NCI-H1092 treated with DMSO at 0.1 percent for 48 hours (cell line): ENCODE results near the gene RANBP3.
"Not testable (repeated sequence)": the region's sequence is repeated elsewhere in the genome, so short reads cannot be mapped to it uniquely, and the experiment has no call there.

Experiments used
- DNase-seq: peaks from one replicate; lab custom pipeline; 2025; lab: John Stamatoyannopoulos, UW

Gene RANBP3

GRCh38 chr19:5966215-5966614 lies 11.7 kb downstream of the RANBP3 start:
- no peak for DNase-seq

DNA sequence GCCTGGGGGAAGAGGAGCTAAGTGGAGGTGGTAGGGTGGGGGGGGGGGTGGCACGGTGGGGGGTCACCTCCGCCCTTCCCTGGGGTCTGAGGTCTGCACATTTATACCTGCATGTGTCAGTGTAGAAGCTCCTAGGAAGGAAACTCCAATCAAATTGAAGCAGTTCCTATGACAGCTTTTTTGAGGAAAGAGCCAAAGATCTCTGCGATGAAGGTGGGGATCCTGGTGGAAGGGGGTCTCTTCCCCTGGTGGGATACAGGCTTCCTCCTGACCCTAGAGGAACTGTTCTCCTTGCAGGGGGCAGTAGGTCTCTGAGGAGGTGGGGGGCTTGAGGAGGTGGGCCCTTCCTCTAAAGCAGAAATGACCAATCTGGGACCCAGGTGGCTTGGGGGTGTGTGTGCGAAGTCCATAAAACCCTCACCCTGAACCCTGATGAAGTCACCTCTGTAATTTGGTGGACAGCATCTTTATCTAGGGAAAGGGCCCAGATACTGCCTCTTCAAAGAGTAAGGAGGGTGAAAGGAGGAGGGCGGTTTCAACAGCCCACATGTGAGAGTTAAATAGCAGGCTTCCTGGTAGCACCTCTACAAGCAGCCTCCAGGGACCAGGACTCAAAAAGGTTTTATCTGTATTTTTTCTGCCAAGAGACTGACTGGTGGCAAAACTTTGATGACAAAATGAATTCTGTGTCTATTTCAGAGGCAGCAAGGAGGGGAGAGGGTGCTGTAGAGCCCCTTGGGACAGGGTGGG lies 12.9 kb downstream of the RANBP3 start:
- DNase-seq: no peak

DNA sequence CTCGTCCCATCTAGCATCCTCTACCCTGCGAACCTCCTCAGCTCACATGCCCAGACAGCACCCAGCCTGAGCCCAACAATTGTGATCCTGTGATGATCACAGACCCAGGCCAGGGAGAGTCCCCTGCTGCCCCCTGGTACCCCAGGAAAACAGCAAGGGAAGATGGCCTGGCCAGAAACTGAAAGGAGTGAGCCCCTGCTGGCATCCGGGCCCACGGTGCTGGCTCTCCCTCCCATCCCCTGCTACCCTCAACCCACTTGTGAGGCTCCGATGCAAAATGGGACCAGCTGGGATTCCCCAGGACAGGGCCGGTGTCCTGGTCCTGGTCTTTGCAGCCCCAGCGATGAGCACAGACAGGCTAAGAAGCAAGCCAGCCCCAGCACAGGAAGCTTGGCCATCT lies 14.1 kb downstream of the RANBP3 start:
- DNase-seq: no peak

DNA sequence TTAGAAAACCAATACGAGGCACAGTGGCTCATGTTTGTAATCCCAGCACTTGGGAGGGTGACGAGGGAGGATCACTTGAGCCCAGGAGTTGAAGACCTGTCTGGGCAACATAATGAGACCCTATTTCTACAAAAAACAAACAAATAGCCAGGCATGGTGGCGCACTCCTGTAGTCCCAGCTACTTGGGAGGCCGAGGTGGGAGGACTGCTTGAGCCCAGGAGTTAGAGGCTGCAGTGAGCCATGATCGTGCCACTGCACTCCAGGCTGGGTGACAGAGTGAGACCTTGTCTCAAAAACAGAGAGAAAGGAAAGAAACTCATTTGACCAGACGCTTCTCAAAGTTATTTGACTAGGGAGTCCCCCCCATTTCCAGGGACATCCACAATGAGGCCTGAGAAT lies 14.7 kb downstream of the RANBP3 start:
- not testable (repeated sequence) for DNase-seq

GRCh38 chr19:5961969-5962945 lies 15.7 kb downstream of the RANBP3 start:
- peak; percentile 99 for DNase-seq

- DNase-seq: not testable (repeated sequence)
Observed at GRCh38 chr19:5961641-5961968, 16.3 kb downstream of the RANBP3 start.

DNA sequence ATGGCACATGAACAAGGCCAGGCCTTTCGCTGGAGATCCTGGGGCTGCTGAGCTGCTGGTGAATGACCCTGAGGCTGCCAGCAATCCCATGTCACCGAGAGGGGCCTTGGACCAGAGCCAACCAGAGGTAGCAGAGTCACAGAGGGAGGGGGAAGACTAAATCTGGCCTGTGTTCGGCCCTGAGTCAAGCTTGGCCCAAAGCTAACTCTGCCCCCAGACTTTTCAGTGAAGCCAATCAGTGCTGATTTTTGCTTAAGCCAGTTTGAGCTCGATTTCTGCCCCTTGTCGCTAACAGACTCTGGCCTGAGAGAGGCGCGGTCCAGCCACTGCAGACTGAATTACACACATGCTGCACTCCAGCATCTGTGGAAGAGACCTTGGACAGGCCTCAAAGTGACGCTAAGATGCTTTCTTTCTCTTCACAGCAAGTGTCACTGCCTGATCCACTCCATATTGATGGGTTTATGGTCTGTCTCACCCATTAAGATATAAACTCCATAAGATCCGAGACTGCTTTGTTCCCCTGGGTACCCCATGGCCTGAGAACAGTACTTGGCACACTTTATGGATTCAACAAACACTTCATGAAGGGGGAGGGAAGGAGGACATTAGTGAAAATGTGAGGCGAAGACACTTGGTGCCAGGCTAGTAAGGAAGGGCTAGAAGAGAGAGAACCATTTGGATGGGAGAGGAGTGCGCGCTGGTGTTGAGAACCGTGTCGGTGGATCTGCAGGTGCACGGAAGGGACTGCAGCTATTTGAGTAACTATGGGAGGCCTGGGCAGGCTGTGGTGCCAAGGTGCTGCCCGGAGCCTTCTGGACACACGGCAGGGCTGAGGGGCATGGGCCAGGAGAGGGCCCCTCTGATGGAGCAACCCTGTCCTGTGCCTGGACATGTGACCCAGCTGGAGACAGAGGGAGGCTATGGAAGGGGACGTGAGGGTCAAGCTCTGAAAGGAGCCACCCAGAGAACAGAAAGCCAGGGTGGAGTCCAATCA lies 17.6 kb downstream of the RANBP3 start:
- peak; percentile 87 for DNase-seq

GRCh38 chr19:5959260-5960004 lies 18.5 kb downstream of the RANBP3 start:
- DNase-seq: no peak

GRCh38 chr19:5958851-5959122 lies 19.2 kb downstream of the RANBP3 start:
- DNase-seq: no peak

GRCh38 chr19:5958074-5958850 lies 19.7 kb downstream of the RANBP3 start:
- peak; percentile 25 for DNase-seq

DNA sequence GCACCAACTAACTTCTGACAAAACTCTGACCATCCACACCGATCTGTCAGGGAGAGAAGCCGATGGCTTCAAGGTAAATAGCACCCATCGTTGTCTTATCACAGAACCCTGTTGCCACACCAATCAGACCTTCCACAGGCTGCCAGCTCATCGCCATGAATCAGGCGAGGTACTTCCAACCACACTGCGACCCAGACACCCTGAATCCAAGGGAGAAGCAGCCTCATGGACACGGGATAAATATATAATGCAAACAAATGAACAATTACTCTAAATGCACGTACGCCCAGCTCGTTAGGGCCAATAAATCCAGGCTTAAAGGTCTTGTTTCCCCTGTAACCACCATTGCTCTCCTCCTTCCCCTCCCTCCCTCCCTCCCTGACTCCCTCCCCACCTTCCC lies 20.8 kb downstream of the RANBP3 start:
- DNase-seq: peak; percentile 43

- peak; percentile 43 for DNase-seq
Observed at GRCh38 chr19:5956728-5957127, 21.2 kb downstream of the RANBP3 start.

- no peak for DNase-seq
Observed at GRCh38 chr19:5956323-5956722, 21.6 kb downstream of the RANBP3 start.

DNA sequence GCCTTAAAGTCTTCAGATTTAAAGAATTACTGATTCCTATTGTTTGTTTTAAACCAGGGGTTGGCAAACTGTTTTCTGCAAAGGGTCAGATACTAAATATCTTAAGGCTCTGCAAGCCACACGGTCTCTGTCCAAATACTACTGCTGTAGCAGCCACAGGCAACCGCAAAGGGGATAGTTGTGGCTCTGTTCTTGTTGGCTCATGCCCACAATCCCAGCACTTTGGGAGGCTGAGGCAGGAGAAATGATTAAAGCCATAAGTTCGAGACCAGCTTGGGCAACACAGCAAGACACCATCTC lies 22.4 kb downstream of the RANBP3 start:
- DNase-seq: peak; percentile 54

GRCh38 chr19:5954293-5954692 lies 23.6 kb downstream of the RANBP3 start:
- DNase-seq: no peak

GRCh38 chr19:5953680-5954213 lies 24.2 kb downstream of the RANBP3 start:
- DNase-seq: peak; percentile 58

GRCh38 chr19:5953030-5953589 lies 24.8 kb downstream of the RANBP3 start:
- no peak for DNase-seq

DNA sequence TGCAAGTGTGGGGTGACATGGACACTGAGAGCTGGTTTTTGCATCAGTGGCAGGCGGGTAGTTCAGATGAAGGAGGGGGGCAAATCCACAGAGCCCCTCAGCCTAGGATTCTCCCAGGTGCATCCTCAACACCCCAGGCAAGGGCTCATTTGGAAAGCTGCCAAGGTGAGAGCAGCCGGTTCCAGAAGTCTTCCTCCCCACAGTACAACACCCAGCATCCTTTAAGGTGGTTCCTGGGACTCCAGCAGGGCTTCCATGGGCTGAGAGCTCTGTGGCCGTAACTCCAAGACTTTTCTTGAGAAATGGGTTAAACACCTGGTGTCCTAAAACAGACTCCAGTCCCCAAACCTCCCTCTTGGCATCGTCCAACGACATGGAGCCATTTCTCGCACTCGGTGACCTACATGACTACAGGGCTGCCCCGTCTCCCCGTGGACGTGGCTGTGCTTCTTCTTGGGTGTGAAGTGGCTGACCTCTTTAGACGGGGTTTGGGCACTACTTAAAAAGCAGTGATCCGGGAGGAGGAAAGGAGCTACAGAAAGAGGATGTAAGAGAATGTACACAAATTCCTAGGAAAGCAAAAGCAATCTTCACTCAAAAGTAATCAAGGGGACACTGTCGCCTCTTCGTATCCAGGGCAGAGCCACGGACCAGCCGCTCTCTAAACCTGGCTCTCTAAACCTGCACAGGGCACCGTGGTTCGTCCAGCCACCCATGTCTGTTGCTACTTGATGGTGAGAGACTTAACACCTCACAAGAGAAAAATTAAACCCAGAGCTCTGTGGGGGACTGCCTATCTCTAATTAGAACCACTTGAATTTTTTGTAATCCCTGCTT lies 25.5 kb downstream of the RANBP3 start:
- peak; percentile 39 for DNase-seq

DNA sequence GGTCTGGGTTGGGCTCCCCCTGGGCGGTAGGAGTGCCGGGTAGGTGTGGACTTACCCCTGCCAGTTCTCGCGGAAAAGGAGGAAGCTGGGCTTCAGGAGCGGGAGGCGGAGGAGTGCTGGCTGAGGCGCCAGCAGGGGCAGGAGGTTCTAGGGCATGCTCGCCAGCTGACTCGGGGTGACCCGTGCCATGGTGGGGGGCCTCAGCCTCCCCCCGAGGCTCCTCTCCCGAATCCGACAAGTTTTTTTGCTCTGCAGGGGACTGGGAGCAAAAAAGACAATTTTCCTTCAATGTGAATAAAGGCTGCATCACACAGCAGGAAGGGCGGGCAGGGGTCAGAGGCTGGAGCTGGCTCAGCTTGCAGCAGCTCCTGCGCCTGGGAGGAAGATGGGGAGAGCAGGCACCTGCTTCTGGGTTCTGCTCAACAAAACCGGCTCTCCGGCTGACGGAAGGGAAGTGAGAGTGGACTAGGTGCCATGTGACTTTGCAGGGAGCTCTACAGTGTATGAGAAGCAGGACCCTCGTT lies 26.5 kb downstream of the RANBP3 start:
- peak; percentile 46 for DNase-seq
